H1 (cell line): ENCODE measurements around the gene SZT2. TPM values are rescaled to one million over a fixed set of nuclear protein-coding genes. Genes with fewer than 3 reads are reported as not detected.

ENCODE experiments used
- CTCF ChIA-PET: fragments of 300-600 bp; sonication (Branson Sonifier 250); formaldehyde crosslinking; loops from one replicate; lab custom pipeline; 2021; ENCODE audit not compliant: partially characterized antibody; lab: Charles Lee
- POLR2A ChIA-PET: fragments of 300-600 bp; sonication (Branson Sonifier 250); formaldehyde crosslinking; loops from one replicate; lab custom pipeline; 2021; ENCODE audit warnings: inconsistent platforms; ENCODE audit not compliant: partially characterized antibody; lab: Charles Lee
- DNase-seq, 2 experiments: peaks; one replicate each; pipeline versions ENCODE4 v3.0.0 to v3.0.0-alpha.2; 2010 to 2022; ENCODE audit warnings: low spot score in 2 of 2, low read depth in 1 of 2, mixed read lengths in 1 of 2
- FAIRE-seq: peaks from 2 replicates; lab custom pipeline; 2011; peaks lifted over from hg19 to GRCh38; lab: Jason Lieb, UNC
- H2AFZ ChIP-seq: 2 replicates; pipeline ENCODE4 v1.8.1; 2012; ENCODE audit warnings: low read length, inconsistent platforms
- H2AK5ac ChIP-seq: 2 replicates; pipeline ENCODE4 v1.6.1; 2013; ENCODE audit warnings: low read depth, low read length
- H2BK120ac ChIP-seq: replicated peaks from 2 replicates; pipeline ENCODE3; 2013; ENCODE audit warnings: low read depth, low read length, inconsistent platforms
- H2BK12ac ChIP-seq: 2 replicates; pipeline ENCODE4 v1.6.1; 2013; ENCODE audit warnings: low read depth, low read length
- H2BK15ac ChIP-seq: 2 replicates; pipeline ENCODE4 v1.6.1; 2013; ENCODE audit warnings: low read length
- H2BK20ac ChIP-seq: 2 replicates; pipeline ENCODE4 v1.6.1; 2013; ENCODE audit warnings: low read length
- H2BK5ac ChIP-seq: 2 replicates; pipeline ENCODE4 v1.6.1; 2013; ENCODE audit warnings: low read depth, low read length
- H3K14ac ChIP-seq: 2 replicates; pipeline ENCODE4 v1.6.1; 2013; ENCODE audit warnings: inconsistent platforms; ENCODE audit not compliant: insufficient read length
- H3K18ac ChIP-seq: 2 replicates; pipeline ENCODE4 v1.6.1; 2013; ENCODE audit warnings: low read length; ENCODE audit errors: extremely low read depth
- H3K23ac ChIP-seq: 2 replicates; pipeline ENCODE4 v1.6.1; 2013; ENCODE audit warnings: inconsistent platforms; ENCODE audit not compliant: insufficient read length
- H3K23me2 ChIP-seq: 2 replicates; pipeline ENCODE4 v1.6.1; 2013; ENCODE audit warnings: low read depth, low read length
- H3K27ac ChIP-seq: 2 replicates; pipeline ENCODE4 v1.6.1; 2011; ENCODE audit warnings: low read depth, low read length, inconsistent platforms
- H3K27me3 ChIP-seq, 4 experiments: replicated peaks in 1 of 4; 1 replicate in 1 of 4; 2 replicates in 3 of 4; pipeline versions ENCODE4 v1.6.1 to v1.8.1; 2011 to 2013; ENCODE audit warnings: low read length in 3 of 4, mild to moderate bottlenecking in 3 of 4, inconsistent platforms in 2 of 4, mixed read lengths in 2 of 4, moderate library complexity in 1 of 4; ENCODE audit not compliant: control insufficient read depth in 3 of 4, insufficient read depth in 3 of 4; ENCODE audit errors: extremely low read depth in 1 of 4
- H3K36me3 ChIP-seq, 4 experiments: 2 replicates each; pipeline versions ENCODE4 v1.6.1 to v1.8.1; 2011 to 2013; ENCODE audit warnings: mild to moderate bottlenecking in 4 of 4, low read length in 3 of 4, moderate library complexity in 2 of 4, control low read depth in 1 of 4, inconsistent platforms in 1 of 4; ENCODE audit not compliant: insufficient read depth in 4 of 4, control insufficient read depth in 2 of 4
- H3K4ac ChIP-seq: replicated peaks from 2 replicates; pipeline ENCODE3; 2013; ENCODE audit warnings: low read length, low read depth, mixed read lengths, inconsistent platforms; ENCODE audit not compliant: insufficient read length
- H3K4me1 ChIP-seq, 4 experiments: replicated peaks in 1 of 4; 1 replicate in 1 of 4; 2 replicates in 3 of 4; pipeline versions ENCODE4 v1.6.1 to v1.8.1; 2011 to 2013; ENCODE audit warnings: low read length in 3 of 4, inconsistent platforms in 2 of 4, mixed read lengths in 1 of 4; ENCODE audit not compliant: insufficient read depth in 4 of 4, control insufficient read depth in 3 of 4
- H3K4me2 ChIP-seq, 2 experiments: 2 replicates each; pipeline versions ENCODE4 v1.6.1 to v1.8.1; 2011 to 2013; ENCODE audit warnings: low read depth in 2 of 2, low read length in 2 of 2, control low read depth in 1 of 2, inconsistent platforms in 1 of 2, mild to moderate bottlenecking in 1 of 2; ENCODE audit not compliant: insufficient read depth in 1 of 2
- H3K4me3 ChIP-seq, 4 experiments: fragments of 200-600, 300-600 bp in 1 of 4; sonication (generic), shearing (Covaris generic), sonication (Bioruptor Twin) in 1 of 4; 2 replicates each; pipeline versions ENCODE4 v1.5.1 to v1.8.1; 2011 to 2016; ENCODE audit warnings: low read length in 4 of 4, low read depth in 3 of 4, control low read depth in 2 of 4, inconsistent platforms in 2 of 4, mild to moderate bottlenecking in 2 of 4, mixed read lengths in 1 of 4, moderate library complexity in 1 of 4; ENCODE audit not compliant: insufficient read depth in 2 of 4; ENCODE audit errors: extremely low read depth in 1 of 4
- H3K56ac ChIP-seq: replicated peaks from 2 replicates; pipeline ENCODE3; 2013; ENCODE audit warnings: low read depth, mild to moderate bottlenecking, mixed read lengths, low read length, inconsistent platforms; ENCODE audit not compliant: insufficient read length
- H3K79me1 ChIP-seq: 2 replicates; pipeline ENCODE4 v1.6.1; 2013; ENCODE audit warnings: low read depth, low read length, control low read depth
- H3K79me2 ChIP-seq, 2 experiments: 2 replicates each; pipeline versions ENCODE4 v1.6.1 to v1.8.1; 2012 to 2013; ENCODE audit warnings: low read length in 2 of 2, mild to moderate bottlenecking in 2 of 2, inconsistent platforms in 1 of 2; ENCODE audit not compliant: insufficient read depth in 2 of 2, control insufficient read depth in 1 of 2
- H3K9ac ChIP-seq, 4 experiments: replicated peaks in 1 of 4; 1 replicate in 1 of 4; 2 replicates in 3 of 4; pipeline versions ENCODE4 v1.6.1 to v1.8.1; 2011 to 2013; ENCODE audit warnings: low read depth in 3 of 4, low read length in 3 of 4, control low read depth in 2 of 4, mild to moderate bottlenecking in 2 of 4, moderate library complexity in 2 of 4, inconsistent platforms in 1 of 4; ENCODE audit errors: extremely low read depth in 1 of 4
- H3K9me3 ChIP-seq, 2 experiments: 2 replicates each; pipeline versions ENCODE4 v1.6.1 to v1.8.1; 2012 to 2013; ENCODE audit warnings: mild to moderate bottlenecking in 2 of 2, moderate library complexity in 2 of 2, control low read depth in 1 of 2, inconsistent platforms in 1 of 2, low read depth in 1 of 2, low read length in 1 of 2, mixed read lengths in 1 of 2; ENCODE audit not compliant: insufficient read depth in 2 of 2
- H4K20me1 ChIP-seq, 2 experiments: replicated peaks in 1 of 2; 2 replicates each; pipeline versions ENCODE3 to v1.8.1; 2011 to 2013; ENCODE audit warnings: inconsistent platforms in 2 of 2, low read length in 2 of 2, mild to moderate bottlenecking in 1 of 2; ENCODE audit not compliant: insufficient read depth in 2 of 2, control insufficient read depth in 1 of 2
- H4K5ac ChIP-seq: 2 replicates; pipeline ENCODE4 v1.6.1; 2013; ENCODE audit warnings: low read length, low read depth, mixed read lengths, inconsistent platforms; ENCODE audit not compliant: insufficient read length
- H4K8ac ChIP-seq: 2 replicates; pipeline ENCODE4 v1.8.0; 2013; ENCODE audit warnings: mild to moderate bottlenecking, moderate library complexity, low read length, inconsistent platforms; ENCODE audit not compliant: insufficient read depth; ENCODE audit errors: extremely low read depth
- H4K91ac ChIP-seq: replicated peaks from 2 replicates; pipeline ENCODE3; 2013; ENCODE audit warnings: low read length, mixed read lengths, inconsistent platforms; ENCODE audit not compliant: insufficient read length
- NRF1 ChIP-seq: IDR thresholded peaks from 2 replicates; pipeline ENCODE4 v1.6.1; 2011; ENCODE audit warnings: mild to moderate bottlenecking, low read depth, low read length, improper control_type of control experiment
- SIX5 ChIP-seq: IDR thresholded peaks from 2 replicates; pipeline ENCODE4 v1.6.1; 2011; ENCODE audit warnings: mild to moderate bottlenecking, low read depth, low read length
- WGBS, 2 experiments: shearing (Covaris generic) in 1 of 2; methylation state at CpG; one replicate each; pipeline versions ENCODE4 v1.1.6 to v1.1.7; 2013 to 2015; ENCODE audit warnings: low lambda C conversion rate in 2 of 2, mixed read lengths in 2 of 2, inconsistent platforms in 1 of 2, low coverage in 1 of 2, missing lambda C conversion rate in 1 of 2; ENCODE audit not compliant: insufficient replicate concordance in 2 of 2, insufficient coverage in 1 of 2, insufficient read length in 1 of 2; ENCODE audit errors: extremely low coverage in 1 of 2, missing lambda C conversion rate in 1 of 2; 5-methylcytosine and 5-hydroxymethylcytosine counted together
- polyA plus RNA-seq, 7 experiments: library from polyadenylated mRNA; depleted of rRNA in 3 of 7; stranded (reverse) in 5 of 7; unstranded in 2 of 7; fragments of >200 nt in 5 of 7; fragments of 200-250 nt in 2 of 7; gene quantifications; 1 replicate in 5 of 7; 2 replicates in 1 of 7; 4 replicates in 1 of 7; pipeline versions ENCODE4 v1.2.1 to v1.2.3, GENCODE V29; 2011 to 2013; ENCODE audit warnings: missing spikeins in 2 of 7, mixed read lengths in 2 of 7
- total RNA-seq: library from RNA; stranded (reverse); fragmentation: NEBNext Ultra II Directional; extraction: Animal tissue kit (Norgen Biotek cat#: 25700); gene quantifications from 2 replicates; pipeline ENCODE4 v1.2.1, GENCODE V29; 2021

The SZT2 gene
- total and polyA plus RNA-seq, 2 of the 8 experiments (the other 6 are each of a cell fraction or from before 2014, with no cell fraction given): 4.7 to 12.9 TPM

DNA sequence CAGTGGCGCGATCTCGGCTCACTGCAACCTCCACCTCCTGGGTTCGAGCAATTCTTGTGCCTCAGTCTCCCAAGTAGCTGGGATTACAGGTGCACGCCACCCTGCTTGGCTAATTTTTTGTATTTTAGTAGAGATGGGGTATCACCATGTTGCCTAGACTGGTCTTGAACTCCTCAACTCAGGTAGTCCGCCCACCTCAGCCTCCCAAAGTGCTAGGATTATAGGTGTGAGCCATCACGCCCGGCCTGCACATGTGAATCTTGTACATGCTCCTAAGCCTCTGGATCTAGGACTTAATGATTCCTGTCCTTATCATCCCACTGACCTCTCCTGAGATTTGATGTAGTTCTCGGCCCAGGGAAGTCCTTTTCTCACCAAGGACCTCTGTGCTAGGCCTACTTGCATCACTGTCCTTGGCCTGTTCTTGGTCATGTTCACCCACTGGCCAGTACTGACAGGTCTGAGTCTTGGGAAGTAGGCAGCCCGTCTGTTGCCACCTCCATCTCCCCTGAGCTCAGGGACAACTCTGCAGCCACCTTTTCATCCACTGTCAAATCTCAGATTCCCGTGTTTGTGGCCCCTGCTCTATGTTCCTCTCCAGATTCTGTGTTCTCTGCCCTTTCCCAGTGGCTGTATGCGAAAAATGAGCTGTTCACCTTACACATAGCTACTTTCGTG, 54.6 kb downstream of the SZT2 start:
- no peaks in the 10 kb centered on the region for H3K9me3 ChIP-seq
- H3K9ac ChIP-seq: no peak overlapping the region
- POLR2A ChIA-PET: interaction anchor here (1.2 to 3.8 kb wide), 4 partner anchors 10 to 18 kb away, joined by 3 to 22 read pairs (median 3); partner anchors contain the start of gene HYI
- TF ChIP-seq NRF1 (no peak), SIX5 (no peak)
- no peak overlapping the region for H2BK20ac ChIP-seq
- FAIRE-seq (no peak), DNase-seq (no peak)
- no peak overlapping the region for H2AFZ ChIP-seq
- no peaks in the 10 kb centered on the region for H3K79me1 ChIP-seq
- no peaks in the 10 kb centered on the region for H3K27me3 ChIP-seq
- no peak overlapping the region for H3K14ac ChIP-seq
- peaks cover 8 to 27% (median 13%) of the 10 kb centered on the region in 4 experiments; a peak in 6 of 8 replicates for H3K36me3 ChIP-seq
- H2BK15ac ChIP-seq: no peak overlapping the region
- no peaks in the 10 kb centered on the region for H3K79me2 ChIP-seq
- 90% methylated on average over 13 of the region's 13 CpGs; no CpG with 5 or more reads in 1 of the 2 experiments for WGBS, 2 experiments
- no peak overlapping the region for H2BK12ac ChIP-seq
- no peak overlapping the region for H4K5ac ChIP-seq
- H4K91ac ChIP-seq: no peak overlapping the region
- no peaks in the 10 kb centered on the region for H3K23me2 ChIP-seq
- no peak overlapping the region for H2AK5ac ChIP-seq
- no peaks in the 10 kb centered on the region for H3K4me1 ChIP-seq
- CTCF ChIA-PET: interaction anchor here (0.6 to 0.7 kb wide), 2 partner anchors 209 to 1070 kb away, joined by 3 read pairs; no protein-coding TSS in a partner anchor
- H3K4me3 ChIP-seq: no peak overlapping the region
- no peak overlapping the region for H3K18ac ChIP-seq
- no peak overlapping the region for H3K27ac ChIP-seq
- no peak overlapping the region for H3K4ac ChIP-seq
- H3K23ac ChIP-seq: no peak overlapping the region
- no peak overlapping the region for H3K56ac ChIP-seq
- H2BK5ac ChIP-seq: no peak overlapping the region
- no peak overlapping the region for H2BK120ac ChIP-seq
- peaks cover 0 to 5% of the 10 kb centered on the region in 2 experiments for H4K20me1 ChIP-seq
- no peak overlapping the region for H4K8ac ChIP-seq
- H3K4me2 ChIP-seq: no peak overlapping the region
